ENCODE measurements around the gene TSC22D2.

TSC22D2 gene

DNA sequence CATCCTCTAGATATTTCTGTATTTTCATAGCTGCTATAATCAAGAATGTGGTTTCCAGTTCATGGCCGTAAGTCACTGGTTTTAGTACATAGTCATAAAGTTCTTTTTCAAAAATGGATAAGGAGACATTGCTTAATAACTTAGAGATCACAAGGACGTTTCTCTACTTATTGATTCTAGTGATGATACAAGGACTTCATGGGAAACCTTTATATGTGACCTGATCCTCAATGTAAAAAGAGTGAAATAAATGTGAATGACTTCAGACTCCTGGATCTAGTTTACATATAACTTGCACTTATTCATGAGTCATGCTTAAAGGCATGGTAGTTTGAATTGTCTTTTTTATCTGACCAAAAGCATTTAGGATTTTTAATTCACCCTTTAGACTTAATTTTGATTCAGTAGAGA lies 35.2 kb downstream of the TSC22D2 start:
- H3K4me3 ChIP-seq (ENCODE audit: severe bottlenecking) = no peak overlapping the region
- DNase-seq (ENCODE audit: low spot score) (no peak), ATAC-seq (ENCODE audit: low read depth) (peak; percentile 25; the same call in 1 of the 3 replicates)
- no peaks in the 10 kb centered on the region for H3K9me3 ChIP-seq (ENCODE audit: severe bottlenecking)
- peaks cover 71% of the 10 kb centered on the region for H3K36me3 ChIP-seq (ENCODE audit: low read depth)
- TF ChIP-seq, protein P1, sequence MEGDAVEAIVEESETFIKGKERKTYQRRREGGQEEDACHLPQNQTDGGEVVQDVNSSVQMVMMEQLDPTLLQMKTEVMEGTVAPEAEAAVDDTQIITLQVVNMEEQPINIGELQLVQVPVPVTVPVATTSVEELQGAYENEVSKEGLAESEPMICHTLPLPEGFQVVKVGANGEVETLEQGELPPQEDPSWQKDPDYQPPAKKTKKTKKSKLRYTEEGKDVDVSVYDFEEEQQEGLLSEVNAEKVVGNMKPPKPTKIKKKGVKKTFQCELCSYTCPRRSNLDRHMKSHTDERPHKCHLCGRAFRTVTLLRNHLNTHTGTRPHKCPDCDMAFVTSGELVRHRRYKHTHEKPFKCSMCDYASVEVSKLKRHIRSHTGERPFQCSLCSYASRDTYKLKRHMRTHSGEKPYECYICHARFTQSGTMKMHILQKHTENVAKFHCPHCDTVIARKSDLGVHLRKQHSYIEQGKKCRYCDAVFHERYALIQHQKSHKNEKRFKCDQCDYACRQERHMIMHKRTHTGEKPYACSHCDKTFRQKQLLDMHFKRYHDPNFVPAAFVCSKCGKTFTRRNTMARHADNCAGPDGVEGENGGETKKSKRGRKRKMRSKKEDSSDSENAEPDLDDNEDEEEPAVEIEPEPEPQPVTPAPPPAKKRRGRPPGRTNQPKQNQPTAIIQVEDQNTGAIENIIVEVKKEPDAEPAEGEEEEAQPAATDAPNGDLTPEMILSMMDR (IDR thresholded peaks at IDR 0.05; ENCODE audit: poor library complexity, severe bottlenecking) = no peak
- peaks cover 69% of the 10 kb centered on the region for H3K4me1 ChIP-seq (ENCODE audit: insufficient read depth, poor library complexity, severe bottlenecking)
- H3K27me3 ChIP-seq (ENCODE audit: insufficient read depth, poor library complexity, severe bottlenecking) = no peaks in the 10 kb centered on the region
- peak overlapping the region; percentile 95 for H3K27ac ChIP-seq (ENCODE audit: poor library complexity, severe bottlenecking)

DNA sequence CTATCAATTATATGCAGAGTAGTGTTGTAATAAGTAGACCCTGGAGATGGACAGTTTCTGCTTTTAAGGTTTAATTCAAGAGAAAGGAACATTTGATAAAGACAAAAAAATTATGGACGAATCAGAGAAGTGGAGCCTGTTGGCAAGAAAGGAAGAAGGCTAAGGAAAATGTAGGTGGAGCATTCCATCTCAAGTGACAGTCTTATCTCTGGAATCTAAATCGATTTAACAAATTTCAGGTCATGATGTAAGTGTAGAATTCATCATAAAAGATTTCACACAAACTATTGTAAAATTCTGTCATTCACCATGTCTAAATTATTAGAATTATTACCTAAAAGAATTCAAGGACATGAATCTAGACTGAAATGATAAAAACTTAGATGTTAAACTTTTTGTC lies 36.3 kb downstream of the TSC22D2 start:
- TF ChIP-seq, protein P1 (IDR thresholded peaks at IDR 0.05; ENCODE audit: poor library complexity, severe bottlenecking) = no peak
- no peak overlapping the region for H3K4me3 ChIP-seq (ENCODE audit: severe bottlenecking)
- no peaks in the 10 kb centered on the region for H3K27me3 ChIP-seq (ENCODE audit: insufficient read depth, poor library complexity, severe bottlenecking)
- ATAC-seq (ENCODE audit: low read depth) (no peak), DNase-seq (ENCODE audit: low spot score) (no peak)
- H3K4me1 ChIP-seq (ENCODE audit: insufficient read depth, poor library complexity, severe bottlenecking) = peaks cover 69% of the 10 kb centered on the region
- peak overlapping the region; percentile 95 for H3K27ac ChIP-seq (ENCODE audit: poor library complexity, severe bottlenecking)
- no peaks in the 10 kb centered on the region for H3K9me3 ChIP-seq (ENCODE audit: severe bottlenecking)
- peaks cover 63% of the 10 kb centered on the region for H3K36me3 ChIP-seq (ENCODE audit: low read depth)

DNA sequence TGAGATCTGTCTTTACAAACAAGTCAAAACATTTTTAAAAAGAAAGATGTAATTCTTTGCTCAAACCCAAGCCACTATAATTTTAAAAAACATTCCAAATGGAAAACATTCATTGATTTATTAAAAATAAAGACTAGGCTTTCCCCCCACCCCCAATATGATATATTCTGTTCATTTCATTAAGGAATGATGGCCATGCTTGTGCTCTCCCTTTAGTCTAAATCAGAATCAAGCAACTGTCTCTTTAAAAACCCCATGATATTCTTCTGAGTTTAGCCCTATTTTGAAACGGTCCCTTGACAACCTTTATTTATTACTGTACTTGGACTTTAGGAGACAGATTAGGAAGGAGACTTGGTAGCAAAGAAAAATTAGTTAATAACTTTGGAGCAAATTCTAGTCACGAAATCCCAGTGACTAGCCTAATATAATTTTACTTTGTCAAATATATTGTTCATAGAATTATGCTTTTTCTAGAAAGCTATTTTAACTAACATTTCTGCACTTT lies 38.4 kb downstream of the TSC22D2 start:
- ATAC-seq (ENCODE audit: low read depth) (no peak), DNase-seq (ENCODE audit: low spot score) (no peak)
- TF ChIP-seq, protein P1 (IDR thresholded peaks at IDR 0.05; ENCODE audit: poor library complexity, severe bottlenecking) = no peak
- Histone ChIP-seq H3K4me1 (ENCODE audit: insufficient read depth, poor library complexity, severe bottlenecking) (peaks cover 82% of the 10 kb centered on the region), H3K27me3 (ENCODE audit: insufficient read depth, poor library complexity, severe bottlenecking) (no peaks in the 10 kb centered on the region), H3K36me3 (ENCODE audit: low read depth) (peaks cover 54% of the 10 kb centered on the region), H3K9me3 (ENCODE audit: severe bottlenecking) (no peaks in the 10 kb centered on the region), H3K27ac (ENCODE audit: poor library complexity, severe bottlenecking) (peak overlapping the region; percentile 95), H3K4me3 (ENCODE audit: severe bottlenecking) (no peak overlapping the region)

DNA sequence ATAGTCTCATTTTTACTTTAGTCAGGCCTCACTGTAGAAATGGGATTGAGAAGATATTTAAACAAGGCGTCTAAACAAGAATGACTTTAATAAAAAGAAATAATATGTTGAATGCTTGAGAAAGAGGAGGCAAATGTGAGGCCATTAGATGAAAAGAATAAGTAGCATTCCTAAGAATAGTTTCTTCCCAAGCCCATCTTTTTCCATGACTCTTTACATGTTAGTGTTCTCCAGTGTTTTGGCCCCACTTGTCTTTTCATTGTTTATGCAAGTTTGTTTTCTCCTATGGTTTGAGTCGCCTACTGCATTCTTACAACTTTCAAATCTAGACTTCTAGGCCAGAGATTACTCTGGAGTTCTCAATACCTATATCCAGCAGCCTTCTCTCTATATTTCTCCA lies 39.0 kb downstream of the TSC22D2 start:
- H3K4me3 ChIP-seq (ENCODE audit: severe bottlenecking) = no peak overlapping the region

More for the DNA sequence above, 39.0 kb downstream of the TSC22D2 start:
- ATAC-seq (ENCODE audit: low read depth) = no peak; the same call in 2 of the 3 replicates
- TF ChIP-seq, protein P1 (IDR thresholded peaks at IDR 0.05; ENCODE audit: poor library complexity, severe bottlenecking) = no peak
- peak overlapping the region; percentile 95 for H3K27ac ChIP-seq (ENCODE audit: poor library complexity, severe bottlenecking)
- no peak for DNase-seq (ENCODE audit: low spot score)
- peaks cover 54% of the 10 kb centered on the region for H3K36me3 ChIP-seq (ENCODE audit: low read depth)
- peaks cover 79% of the 10 kb centered on the region for H3K4me1 ChIP-seq (ENCODE audit: insufficient read depth, poor library complexity, severe bottlenecking)
- no peaks in the 10 kb centered on the region for H3K27me3 ChIP-seq (ENCODE audit: insufficient read depth, poor library complexity, severe bottlenecking)
- no peaks in the 10 kb centered on the region for H3K9me3 ChIP-seq (ENCODE audit: severe bottlenecking)
